ENCODE results near the gene ITGA11.

DNA sequence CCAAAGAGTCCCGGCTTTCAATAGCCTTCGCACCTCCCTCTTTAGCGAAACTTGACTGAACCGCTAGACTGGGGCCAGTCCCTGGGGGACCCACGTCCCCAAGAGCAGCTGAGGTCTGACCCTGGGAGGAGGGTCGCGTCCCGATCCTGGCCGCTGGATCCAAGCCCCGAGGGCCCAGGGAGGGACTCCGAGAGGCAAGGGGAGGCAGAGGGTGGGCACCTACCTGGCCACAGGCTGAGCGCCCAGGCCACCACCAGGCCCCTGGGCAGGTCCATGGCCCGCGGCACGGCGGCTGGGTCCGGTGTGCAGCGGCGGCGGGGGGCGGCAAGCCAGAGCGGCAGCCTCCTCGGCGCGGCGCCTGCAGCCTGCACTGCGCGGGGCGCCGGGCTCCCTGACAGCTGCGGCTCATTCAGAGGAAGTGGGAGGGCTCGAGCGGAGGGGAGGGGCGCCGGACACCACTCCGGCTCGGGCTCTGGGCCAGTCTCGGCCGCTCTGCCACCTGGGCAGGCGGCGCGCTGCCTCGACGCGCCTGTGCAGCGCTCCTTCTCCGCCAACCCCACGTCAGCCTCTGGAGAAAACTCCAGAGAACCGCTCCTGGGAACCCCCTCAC lies at the start of gene ITGA11:
- TF ChIP-seq, protein P1, sequence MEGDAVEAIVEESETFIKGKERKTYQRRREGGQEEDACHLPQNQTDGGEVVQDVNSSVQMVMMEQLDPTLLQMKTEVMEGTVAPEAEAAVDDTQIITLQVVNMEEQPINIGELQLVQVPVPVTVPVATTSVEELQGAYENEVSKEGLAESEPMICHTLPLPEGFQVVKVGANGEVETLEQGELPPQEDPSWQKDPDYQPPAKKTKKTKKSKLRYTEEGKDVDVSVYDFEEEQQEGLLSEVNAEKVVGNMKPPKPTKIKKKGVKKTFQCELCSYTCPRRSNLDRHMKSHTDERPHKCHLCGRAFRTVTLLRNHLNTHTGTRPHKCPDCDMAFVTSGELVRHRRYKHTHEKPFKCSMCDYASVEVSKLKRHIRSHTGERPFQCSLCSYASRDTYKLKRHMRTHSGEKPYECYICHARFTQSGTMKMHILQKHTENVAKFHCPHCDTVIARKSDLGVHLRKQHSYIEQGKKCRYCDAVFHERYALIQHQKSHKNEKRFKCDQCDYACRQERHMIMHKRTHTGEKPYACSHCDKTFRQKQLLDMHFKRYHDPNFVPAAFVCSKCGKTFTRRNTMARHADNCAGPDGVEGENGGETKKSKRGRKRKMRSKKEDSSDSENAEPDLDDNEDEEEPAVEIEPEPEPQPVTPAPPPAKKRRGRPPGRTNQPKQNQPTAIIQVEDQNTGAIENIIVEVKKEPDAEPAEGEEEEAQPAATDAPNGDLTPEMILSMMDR (IDR thresholded peaks at IDR 0.05), result no peak
- TF ChIP-seq ZFX (IDR thresholded peaks at IDR 0.05; ENCODE audit: borderline replicate concordance), result no peak
